Measurements from ENCODE around the gene FMN1.

The FMN1 gene

DNA sequence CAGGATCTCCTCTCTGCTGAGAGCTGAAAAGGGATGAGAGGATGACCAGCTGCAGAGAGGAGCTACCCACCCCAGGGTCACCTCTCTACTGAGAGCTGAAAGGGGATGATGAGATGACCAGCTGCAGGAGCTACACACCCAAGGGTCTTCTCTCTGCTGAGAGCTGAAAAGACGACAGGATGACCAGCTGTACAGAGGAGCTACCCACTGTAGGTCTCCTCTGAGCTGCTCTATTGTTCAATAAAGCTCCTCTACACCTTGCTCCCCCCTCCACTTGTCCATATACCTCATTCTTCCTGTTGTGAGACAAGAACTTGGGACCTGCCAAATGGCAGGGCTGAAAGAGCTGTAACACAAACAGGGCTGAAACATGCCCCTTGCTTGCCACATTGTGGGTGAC lies 149.9 kb downstream of the FMN1 start:
- DNase-seq: no peak

- no peak for DNase-seq
Observed at GRCh38 chr15:33043636-33044035, 150.9 kb downstream of the FMN1 start.

- no peak for DNase-seq
Observed at GRCh38 chr15:33040496-33040895, 154.0 kb downstream of the FMN1 start.

DNA sequence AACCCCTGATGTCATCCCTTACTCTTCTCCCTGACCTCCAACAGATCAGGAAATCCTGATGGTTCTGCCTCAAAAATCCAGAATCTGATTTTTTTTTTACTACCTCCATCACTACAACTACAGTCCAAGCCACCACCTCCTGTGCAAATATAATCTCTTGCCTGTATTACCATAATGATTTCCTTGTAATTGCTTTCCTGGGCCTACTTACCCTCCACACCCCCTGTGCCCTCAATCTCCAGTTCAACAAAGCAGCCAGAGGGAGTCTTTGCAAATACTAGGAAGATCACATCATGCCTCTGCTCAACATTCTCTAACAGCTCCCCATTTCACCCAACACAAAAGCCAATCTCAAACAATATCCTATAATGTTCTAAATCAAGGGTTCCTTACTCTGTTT lies 159.9 kb downstream of the FMN1 start:
- DNase-seq: no peak

DNA sequence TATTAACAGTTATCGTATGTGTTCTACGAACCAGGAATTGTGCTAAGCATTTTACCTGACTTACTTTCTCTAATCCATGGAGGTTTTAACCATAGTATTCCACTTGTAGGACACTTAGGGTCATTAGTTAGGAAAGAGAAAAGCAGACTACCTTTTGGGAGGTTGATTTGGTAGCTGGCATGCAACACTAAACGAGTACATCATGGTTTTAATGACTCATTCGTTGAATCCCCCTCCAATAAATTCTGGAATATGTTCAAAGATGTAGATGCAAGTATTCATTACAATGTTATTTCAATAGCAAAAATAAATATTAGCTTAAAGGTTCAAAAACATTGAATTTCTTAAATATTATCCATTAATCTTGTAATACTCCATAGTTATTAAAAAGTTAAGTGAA lies 162.5 kb downstream of the FMN1 start:
- no peak for DNase-seq

DNA sequence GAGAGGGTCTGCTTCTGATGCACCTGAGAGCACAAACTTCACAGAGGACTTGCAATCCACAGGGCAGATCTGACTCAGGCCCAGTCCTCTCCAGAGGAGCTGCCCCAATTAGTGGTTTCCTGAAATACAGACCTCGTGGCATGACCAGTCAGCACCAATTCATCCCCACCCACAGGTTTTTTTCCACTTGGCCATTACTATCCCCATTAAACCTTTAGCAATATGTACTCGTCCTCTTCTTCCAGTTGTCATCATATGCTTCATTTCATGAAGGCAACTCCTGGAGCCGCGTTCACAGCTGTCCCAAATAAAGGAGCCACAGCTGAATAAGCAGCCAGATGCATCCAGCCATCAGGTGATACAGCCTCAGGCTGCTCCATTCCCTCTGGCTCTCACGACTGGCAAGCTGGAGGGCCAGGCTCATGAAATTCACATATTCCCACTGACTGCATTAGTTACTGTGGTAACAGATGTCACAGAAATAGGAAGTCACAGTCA lies 163.1 kb downstream of the FMN1 start:
- DNase-seq: no peak

DNA sequence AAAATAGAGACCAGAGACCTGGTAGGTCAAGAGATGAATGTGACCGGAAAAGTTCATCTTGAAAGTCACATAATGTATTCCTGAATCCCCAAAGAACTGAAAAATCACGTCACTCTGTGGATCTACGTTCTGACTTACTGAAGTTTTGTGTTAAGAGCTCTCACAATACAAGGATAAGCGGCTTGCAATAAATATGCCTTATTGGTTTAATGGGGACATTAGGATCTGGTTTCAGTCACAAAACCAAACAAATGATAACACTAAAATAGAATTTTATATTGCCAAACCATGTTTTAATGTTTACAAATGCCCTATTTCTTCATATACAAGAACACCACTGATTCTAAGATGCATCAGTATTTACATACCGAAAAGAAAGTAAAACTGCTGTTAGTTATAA lies 164.2 kb downstream of the FMN1 start:
- DNase-seq: no peak

- DNase-seq: no peak
Observed at GRCh38 chr15:33029109-33029652, 165.3 kb downstream of the FMN1 start.

DNA sequence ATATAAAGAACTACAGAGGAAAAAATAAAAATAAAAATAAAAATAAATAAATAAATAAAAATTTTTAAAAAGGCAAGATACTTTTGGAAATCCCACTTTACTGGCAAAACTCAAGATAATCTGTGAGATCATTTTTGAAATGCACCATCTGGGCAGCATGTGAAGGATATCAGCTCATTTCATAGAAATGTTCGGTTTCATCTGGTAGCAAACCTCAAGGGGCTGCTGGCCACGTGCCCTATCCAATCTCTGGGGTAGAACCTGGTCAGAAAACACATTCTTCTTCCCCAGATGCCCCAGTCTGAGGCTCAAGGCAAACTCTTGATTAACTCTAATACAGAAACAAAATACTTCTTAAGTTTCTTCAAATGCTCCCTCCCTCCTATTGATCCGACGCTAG lies 166.0 kb downstream of the FMN1 start:
- DNase-seq: no peak

GRCh38 chr15:33027306-33028035 lies 167.0 kb downstream of the FMN1 start:
- DNase-seq: no peak

DNA sequence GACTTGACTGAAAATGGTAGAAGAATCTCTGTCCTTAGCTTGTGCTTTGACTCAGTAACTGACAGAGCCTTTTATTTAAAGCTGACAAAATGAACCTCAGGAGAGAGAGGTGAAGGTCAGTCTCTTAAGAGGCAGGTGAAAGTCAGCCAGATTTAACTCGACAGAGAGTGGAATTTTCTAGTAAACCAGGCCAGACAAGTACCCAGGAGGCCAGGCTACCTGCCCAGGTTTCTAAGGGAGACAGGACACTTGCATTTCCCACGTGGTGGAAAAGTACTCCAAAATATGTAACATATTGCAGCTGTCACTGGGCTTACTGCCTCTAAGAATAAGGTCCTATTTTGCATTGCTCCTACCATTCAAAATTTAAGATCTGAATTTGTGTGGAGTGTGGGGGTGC lies 167.9 kb downstream of the FMN1 start:
- DNase-seq: no peak

DNA sequence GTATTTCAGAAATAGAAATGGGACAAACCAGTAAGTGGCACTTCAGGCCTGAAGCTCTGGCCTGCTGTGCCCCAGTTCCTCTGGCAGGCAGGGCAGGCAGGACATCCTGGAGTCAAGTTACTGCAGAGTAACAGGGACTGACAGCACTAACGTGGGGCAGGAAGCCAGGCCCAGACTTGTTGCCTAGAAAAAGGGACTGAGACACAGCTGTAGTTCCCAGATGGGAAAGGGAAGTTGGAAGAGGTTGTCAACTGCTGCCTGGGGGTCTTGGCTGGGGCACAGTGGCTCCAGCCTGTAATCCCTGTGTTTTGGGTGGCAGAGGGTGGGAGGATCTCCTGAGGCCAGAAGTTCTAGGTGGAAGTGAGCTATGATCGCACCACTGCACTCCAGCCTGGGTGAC lies 171.9 kb downstream of the FMN1 start:
- peak; percentile 45 for DNase-seq

DNA sequence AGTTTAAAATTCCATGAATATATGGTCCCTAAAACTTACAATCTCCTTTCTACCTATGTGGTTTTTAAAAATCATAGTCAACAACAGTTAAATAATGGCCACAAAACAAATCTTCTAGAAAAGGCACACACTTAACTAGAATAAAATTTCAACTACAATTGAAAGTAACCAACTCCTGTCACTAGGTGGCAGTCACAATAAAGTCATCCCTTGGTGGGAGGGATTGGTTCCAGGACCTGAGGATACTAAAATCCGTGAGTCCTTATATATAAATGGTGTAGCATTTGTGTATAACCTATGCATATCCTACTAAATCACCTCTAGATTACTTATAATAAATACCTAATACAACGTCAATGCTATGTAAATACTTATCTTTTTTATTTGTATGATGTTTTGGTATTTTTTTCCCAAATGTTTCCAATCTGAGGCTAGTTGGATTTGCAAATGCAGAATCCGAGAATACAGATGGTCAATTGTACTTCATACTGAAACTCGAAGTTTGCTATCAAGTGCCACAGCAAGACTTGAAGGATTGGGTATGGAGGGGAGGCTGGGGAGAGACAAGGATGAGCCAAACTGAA lies 172.6 kb downstream of the FMN1 start:
- no peak for DNase-seq

DNA sequence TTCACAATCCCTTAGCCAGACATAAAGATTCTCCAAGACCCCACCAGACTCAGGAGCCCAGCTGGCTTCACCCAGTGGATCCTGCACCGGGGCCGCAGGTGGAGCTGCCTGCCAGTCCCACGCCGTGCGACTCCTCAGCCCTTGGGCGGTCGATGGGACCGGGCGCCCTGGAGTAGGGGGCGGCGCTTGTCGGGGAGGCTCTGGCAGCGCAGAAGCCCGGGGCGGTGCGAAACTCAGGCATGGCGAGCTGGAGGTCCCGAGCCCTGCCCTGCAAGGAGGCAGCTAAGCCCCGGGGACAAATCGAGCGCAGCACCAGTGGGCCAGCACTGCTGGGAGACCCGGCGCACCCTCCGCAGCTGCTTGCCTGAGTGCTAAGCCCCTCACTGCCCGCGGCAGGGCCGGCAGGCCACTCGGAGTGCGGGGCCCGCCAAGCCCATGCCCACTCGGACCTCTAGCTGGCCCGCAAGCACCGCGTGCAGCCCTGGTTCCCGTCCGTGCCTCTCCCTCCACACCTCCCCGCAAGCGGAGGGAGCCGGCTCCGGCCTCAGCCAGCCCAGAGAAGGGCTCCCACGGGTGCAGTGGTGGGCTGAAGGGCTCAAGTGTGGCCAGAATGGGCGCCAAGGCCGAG lies 175.0 kb downstream of the FMN1 start:
- DNase-seq: no peak

DNA sequence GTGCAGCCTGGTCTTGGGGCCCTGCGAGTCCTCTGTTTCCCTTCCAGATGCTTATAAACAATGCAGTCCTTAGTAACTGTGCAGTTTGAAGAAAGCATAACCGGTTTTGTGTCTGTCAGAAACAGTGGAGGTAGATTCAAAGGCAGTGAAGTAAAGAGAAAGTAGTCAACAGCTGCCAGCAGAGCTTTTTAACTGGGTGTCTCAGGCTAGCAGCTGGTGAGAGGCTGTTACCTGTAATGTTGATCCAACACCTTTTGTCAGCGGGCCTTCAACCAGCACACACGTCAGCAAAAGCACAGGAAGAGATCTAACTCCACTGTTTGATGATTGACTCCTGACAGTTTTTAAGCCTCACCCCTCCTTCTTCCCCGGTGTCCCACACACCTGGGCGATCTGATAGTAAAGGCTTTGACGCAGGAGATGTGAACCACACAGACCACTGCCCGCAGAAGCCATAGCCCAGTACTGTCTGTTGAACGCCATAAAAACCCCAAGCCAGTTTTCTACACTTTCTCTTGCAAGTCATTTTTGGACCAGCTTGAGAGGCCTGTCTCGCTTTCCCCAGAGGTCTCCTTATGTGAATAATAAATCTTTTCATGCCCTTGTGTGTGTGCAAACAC lies 178.0 kb downstream of the FMN1 start:
- no peak for DNase-seq

DNA sequence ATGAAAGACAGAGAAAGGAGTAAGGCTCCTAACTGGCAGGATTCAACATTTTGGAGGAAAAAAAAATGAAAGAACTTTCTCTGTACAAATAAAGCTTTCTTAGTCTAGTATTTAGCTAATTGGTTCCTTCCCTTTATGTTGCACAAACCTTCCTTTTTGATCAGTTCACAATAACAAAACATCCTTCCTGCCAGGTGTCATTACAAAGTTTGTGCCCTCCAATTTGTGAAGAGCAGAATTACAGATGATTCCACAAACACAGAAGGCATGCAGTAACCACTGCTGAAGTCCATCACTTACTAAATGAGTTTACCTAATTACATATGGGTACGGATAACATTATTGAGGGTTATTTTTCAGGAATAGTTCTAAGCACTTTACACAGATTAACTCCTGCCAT lies 179.9 kb downstream of the FMN1 start:
- DNase-seq: no peak

GRCh38 chr15:33013827-33014445 lies 180.6 kb downstream of the FMN1 start:
- DNase-seq: no peak

DNA sequence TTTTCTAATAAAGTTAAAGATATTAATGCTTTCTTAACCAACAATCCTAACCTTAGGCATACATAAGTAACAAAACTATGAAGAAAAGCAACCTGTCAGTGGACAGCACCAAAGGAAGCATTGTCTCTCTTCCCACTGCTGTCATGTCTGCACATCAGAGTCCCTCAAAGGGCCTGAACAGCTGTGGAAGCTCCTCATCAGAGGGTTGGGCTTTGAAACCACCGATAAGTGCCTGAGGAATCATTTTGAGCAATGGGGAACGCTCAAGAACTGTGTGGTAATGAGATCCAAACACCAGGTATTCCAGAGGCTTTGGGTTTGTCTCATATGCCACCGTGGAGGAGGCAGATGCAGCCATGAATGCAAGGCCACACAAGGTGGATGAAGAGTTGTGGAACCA lies 182.5 kb downstream of the FMN1 start:
- DNase-seq: no peak

- DNase-seq: no peak
Observed at GRCh38 chr15:33009603-33010002, 184.9 kb downstream of the FMN1 start.

DNA sequence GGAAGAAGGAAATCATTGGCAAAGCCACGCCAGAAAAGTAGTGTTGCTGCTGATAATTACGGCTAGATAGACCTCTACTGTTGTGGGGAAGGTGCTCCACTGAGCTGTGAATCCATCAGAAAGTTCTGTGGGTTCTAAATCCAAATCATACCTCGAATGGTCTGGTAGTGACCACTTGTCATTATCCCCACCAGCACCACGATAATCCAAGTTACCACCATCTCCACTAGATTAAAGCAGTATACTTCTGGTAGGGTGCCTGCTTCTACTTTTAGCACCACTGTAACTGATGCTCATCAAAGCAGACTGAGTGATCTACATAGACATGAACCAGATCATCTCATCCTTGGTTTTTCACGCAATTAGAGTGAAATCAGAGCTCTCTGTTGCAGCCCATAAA lies 185.5 kb downstream of the FMN1 start:
- no peak for DNase-seq

DNA sequence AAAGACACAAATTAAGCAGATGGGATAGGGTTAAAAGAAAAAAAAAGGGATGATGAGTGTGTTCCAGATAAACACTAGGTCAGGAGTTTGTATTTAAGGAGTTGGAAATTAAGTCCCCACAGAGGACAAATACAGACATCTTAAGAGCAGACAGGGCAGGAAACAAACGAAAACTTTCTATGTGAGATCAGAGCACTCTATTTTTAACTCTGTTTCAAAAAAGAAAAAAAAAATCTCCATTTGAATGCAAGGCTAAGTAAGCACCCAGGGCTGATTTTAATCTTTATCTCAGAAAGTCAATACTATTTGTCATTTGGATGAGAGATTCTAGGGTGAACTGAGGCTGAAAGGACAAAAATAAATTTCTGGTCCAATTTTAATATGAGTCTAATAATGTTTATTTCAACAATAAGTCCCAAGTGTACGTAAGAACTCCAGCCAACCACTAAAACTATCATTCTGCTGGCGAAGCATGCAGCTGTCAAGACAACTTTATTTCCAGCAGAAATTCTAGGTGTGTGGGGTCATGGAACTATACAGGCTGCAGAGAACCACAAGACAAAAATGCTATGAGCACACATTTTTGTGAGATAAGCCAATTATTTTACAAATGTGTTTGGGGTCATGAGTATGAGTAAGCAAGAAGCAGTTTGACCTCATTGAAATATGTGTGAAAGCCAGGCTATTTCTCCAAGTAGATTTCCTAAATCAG lies 186.1 kb downstream of the FMN1 start:
- DNase-seq: no peak

- DNase-seq: no peak
Observed at GRCh38 chr15:33007303-33007855, 187.1 kb downstream of the FMN1 start.
